SHP77 (cell line): ENCODE results near the gene NUP50.

Experiments used
- DNase-seq, 2 experiments: peaks; one replicate each; lab custom pipeline; 2025; lab: John Stamatoyannopoulos, UW

NUP50 gene

GRCh38 chr22:45210577-45210976, 46.9 kb downstream of the NUP50 start:
- DNase-seq, result no peak

GRCh38 chr22:45210991-45211390, 47.3 kb downstream of the NUP50 start:
- DNase-seq, result no peak

- DNase-seq, result no peak
Observed at GRCh38 chr22:45211435-45211834, 47.7 kb downstream of the NUP50 start.

- DNase-seq, result no peak
Observed at GRCh38 chr22:45211848-45212247, 48.1 kb downstream of the NUP50 start.

- peak; percentile 77 to 78 for DNase-seq
Observed at GRCh38 chr22:45212306-45212709, 48.6 kb downstream of the NUP50 start.

GRCh38 chr22:45212992-45213751, 49.4 kb downstream of the NUP50 start:
- peak in 1 of 2 experiments; percentile 40 for DNase-seq

- peak; percentile 87 for DNase-seq
Observed at GRCh38 chr22:45216133-45217003, 52.6 kb downstream of the NUP50 start.

GRCh38 chr22:45217345-45217744, 53.6 kb downstream of the NUP50 start:
- no peak for DNase-seq

- DNase-seq, result no peak
Observed at GRCh38 chr22:45217806-45218205, 54.1 kb downstream of the NUP50 start.

GRCh38 chr22:45218976-45219375, 55.3 kb downstream of the NUP50 start:
- DNase-seq, result peak; percentile 75 to 91

- DNase-seq, result no peak
Observed at GRCh38 chr22:45221201-45221600, 57.5 kb downstream of the NUP50 start.

- no peak for DNase-seq
Observed at GRCh38 chr22:45223304-45224117, 59.8 kb downstream of the NUP50 start.

GRCh38 chr22:45224331-45224730, 60.6 kb downstream of the NUP50 start:
- no peak for DNase-seq

GRCh38 chr22:45224988-45225731, 61.4 kb downstream of the NUP50 start:
- DNase-seq, result no peak

GRCh38 chr22:45225732-45226502, 62.2 kb downstream of the NUP50 start:
- no peak for DNase-seq

GRCh38 chr22:45226503-45227186, 62.9 kb downstream of the NUP50 start:
- peak; percentile 17 to 47 for DNase-seq

GRCh38 chr22:45227645-45228400, 64.1 kb downstream of the NUP50 start:
- no peak for DNase-seq

- DNase-seq, result no peak
Observed at GRCh38 chr22:45228401-45228754, 64.7 kb downstream of the NUP50 start.

- DNase-seq, result no peak
Observed at GRCh38 chr22:45229181-45229580, 65.5 kb downstream of the NUP50 start.
